HL-60 (cell line): Measurements from ENCODE around the gene SERPINB13.

Source experiments
- DNase-seq, 2 experiments: peaks; one replicate each; pipeline ENCODE4 v3.0.0-alpha.2; 2010 to 2020; ENCODE audit warnings: low read depth in 1 of 2, low spot score in 1 of 2
- H3K27ac ChIP-seq: fragments of 250-450 bp; sonication (Bioruptor Pico); replicated peaks from 2 replicates; pipeline ENCODE4 v1.5.1; 2020; ENCODE audit warnings: mild to moderate bottlenecking, moderate library complexity
- H3K27me3 ChIP-seq: fragments of 250-450 bp; sonication (Bioruptor Pico); 2 replicates; pipeline ENCODE4 v1.5.1; 2021; ENCODE audit warnings: mild to moderate bottlenecking, moderate library complexity; ENCODE audit not compliant: insufficient read depth, poor library complexity, severe bottlenecking
- H3K4me3 ChIP-seq: replicated peaks from 2 replicates; pipeline ENCODE4 v1.5.1; 2011; ENCODE audit warnings: mild to moderate bottlenecking, control low read depth, low read length; ENCODE audit not compliant: insufficient read depth
- CTCF ChIP-seq: IDR thresholded peaks from one replicate; pipeline ENCODE4 v1.5.1; 2011; ENCODE audit warnings: low read length, control low read depth, inconsistent platforms; ENCODE audit not compliant: insufficient read depth
- GABPA ChIP-seq: IDR thresholded peaks from 2 replicates; pipeline ENCODE4 v1.6.1; 2012; ENCODE audit warnings: low read depth
- POLR2AphosphoS5 ChIP-seq: IDR thresholded peaks from 2 replicates; pipeline ENCODE4 v1.6.1; 2012; ENCODE audit warnings: low read depth
- SPI1 ChIP-seq: IDR thresholded peaks from 2 replicates; pipeline ENCODE4 v1.6.1; 2012; ENCODE audit warnings: low read depth, mild to moderate bottlenecking, borderline replicate concordance

The SERPINB13 gene

GRCh38 chr18:63648241-63648640 lies 61.1 kb downstream of the SERPINB13 start:
- Histone ChIP-seq H3K27ac (no peak overlapping the region), H3K4me3 (no peak overlapping the region), H3K27me3 (no peaks in the 10 kb centered on the region)
- no peak for DNase-seq
- TF ChIP-seq GABPA (no peak), POLR2AphosphoS5 (no peak), SPI1 (no peak), CTCF (no peak)
